Peyer's patch (tissue), 4 donors: ENCODE results near the gene BFSP2. TPM values are rescaled to one million over a fixed set of nuclear protein-coding genes. Genes with fewer than 3 reads are reported as not detected.
A peak's percentile ranks its signal among the peaks of the same experiment; 100 is the strongest.
"Not testable (repeated sequence)": the region's sequence is repeated elsewhere in the genome, so short reads cannot be mapped to it uniquely, and the experiment has no call there.

Experiments used
- DNase-seq, 3 donors: peaks; one replicate each; pipeline ENCODE4 v3.0.0-alpha.2; 2017 to 2019
- H3K27ac ChIP-seq, 4 donors: fragments of 200-600 bp; sonication (generic); one replicate each; pipeline ENCODE4 v1.5.1; 2016 to 2019
- H3K27me3 ChIP-seq, 2 donors: fragments of 200-600 bp; sonication (generic); one replicate each; pipeline ENCODE4 v1.5.1; 2019
- H3K36me3 ChIP-seq, 3 donors: fragments of 200-600 bp; sonication (generic); one replicate each; pipeline ENCODE4 v1.5.1; 2016 to 2019
- H3K4me1 ChIP-seq, 4 donors: fragments of 200-600 bp; sonication (generic); one replicate each; pipeline ENCODE4 v1.5.1; 2016 to 2019
- H3K4me3 ChIP-seq, 4 donors: fragments of 200-600 bp; sonication (generic); 1 replicate in 3 of 4; 2 replicates in 1 of 4; pipeline ENCODE4 v1.5.1; 2016 to 2019; ENCODE audit warnings: mild to moderate bottlenecking in 1 of 4
- H3K9me3 ChIP-seq, 4 donors: fragments of 200-600 bp; sonication (generic); one replicate each; pipeline ENCODE4 v1.5.1; 2016 to 2019; ENCODE audit warnings: mild to moderate bottlenecking in 1 of 4
- CTCF ChIP-seq, 6 experiments: fragments of 450-650 bp in 4 of 6; fragments of 200-600 bp in 2 of 6; sonication (generic) in 1 of 6; IDR thresholded peaks; one replicate each; pipeline ENCODE4 v1.5.1; 2017 to 2019; ENCODE audit warnings: antibody characterized with exemption in 6 of 6, mild to moderate bottlenecking in 3 of 6, moderate library complexity in 1 of 6
- POLR2A ChIP-seq, 2 donors: fragments of 450-650 bp; IDR thresholded peaks; one replicate each; pipeline ENCODE4 v1.5.1; 2017; ENCODE audit warnings: antibody characterized with exemption in 2 of 2, mild to moderate bottlenecking in 2 of 2, moderate library complexity in 2 of 2
- total RNA-seq, 4 donors: library from RNA; depleted of rRNA; stranded (reverse); fragments of >200 nt; gene quantifications; one replicate each; pipeline ENCODE4 v1.1.0, GENCODE V29; 2016

BFSP2 gene
- total RNA-seq, 4 donors from 2014 or later: not detected

GRCh38 chr3:133479401-133479800 lies 79.5 kb downstream of the BFSP2 start:
- Histone ChIP-seq H3K9me3 (no peaks in the 10 kb centered on the region), H3K4me3 (no peak overlapping the region), H3K27ac (no peak overlapping the region), H3K36me3 (no peaks in the 10 kb centered on the region), H3K4me1 (peaks cover 0 to 38% (median 8%) of the 10 kb centered on the region in 4 donors), H3K27me3 (no peaks in the 10 kb centered on the region)
- no peak for DNase-seq
- TF ChIP-seq CTCF (IDR thresholded peaks at IDR 0.05) (no peak), POLR2A (IDR thresholded peaks at IDR 0.05) (no peak)

- Histone ChIP-seq H3K36me3 (no peaks in the 10 kb centered on the region), H3K4me1 (peaks cover 0 to 31% (median 8%) of the 10 kb centered on the region in 4 donors), H3K27me3 (no peaks in the 10 kb centered on the region), H3K9me3 (no peaks in the 10 kb centered on the region), H3K4me3 (no peak overlapping the region), H3K27ac (no peak overlapping the region)
- TF ChIP-seq CTCF (IDR thresholded peaks at IDR 0.05): no peak
- TF ChIP-seq POLR2A (IDR thresholded peaks at IDR 0.05): no peak
- DNase-seq: no peak
Observed at GRCh38 chr3:133479895-133480669, 80.2 kb downstream of the BFSP2 start.

- not testable (repeated sequence) for H3K27ac ChIP-seq
Observed at GRCh38 chr3:133482474-133482873, 82.6 kb downstream of the BFSP2 start.

GRCh38 chr3:133486658-133487057 lies 86.8 kb downstream of the BFSP2 start:
- TF ChIP-seq CTCF (IDR thresholded peaks at IDR 0.05) (no peak), POLR2A (IDR thresholded peaks at IDR 0.05) (no peak)
- no peak for DNase-seq
- Histone ChIP-seq H3K9me3 (no peaks in the 10 kb centered on the region), H3K36me3 (no peaks in the 10 kb centered on the region), H3K4me3 (no peak overlapping the region), H3K27me3 (no peaks in the 10 kb centered on the region), H3K4me1 (peaks cover 0 to 8% (median 4%) of the 10 kb centered on the region in 4 donors), H3K27ac (no peak overlapping the region)

More at GRCh38 chr3:133482474-133482873, 82.6 kb downstream of the BFSP2 start:
- H3K4me1 ChIP-seq: peaks cover 0 to 13% (median 2%) of the 10 kb centered on the region in 4 donors
- H3K9me3 ChIP-seq, DNase-seq, H3K4me3 ChIP-seq, H3K36me3 ChIP-seq, H3K27me3 ChIP-seq: not testable (repeated sequence)

GRCh38 chr3:133487204-133487603 lies 87.3 kb downstream of the BFSP2 start:
- H3K27me3 ChIP-seq: no peaks in the 10 kb centered on the region
- no peak for DNase-seq
- TF ChIP-seq POLR2A (IDR thresholded peaks at IDR 0.05) (no peak), CTCF (IDR thresholded peaks at IDR 0.05) (no peak)
- no peaks in the 10 kb centered on the region for H3K36me3 ChIP-seq
- peaks cover 0 to 14% (median 6%) of the 10 kb centered on the region in 4 donors for H3K4me1 ChIP-seq
- no peak overlapping the region for H3K27ac ChIP-seq
- no peaks in the 10 kb centered on the region for H3K9me3 ChIP-seq
- no peak overlapping the region for H3K4me3 ChIP-seq

- peaks cover 0 to 18% (median 7%) of the 10 kb centered on the region in 4 donors for H3K4me1 ChIP-seq
- peak in 1 of 3 donors; percentile 74 for DNase-seq
- no peak overlapping the region for H3K4me3 ChIP-seq
- no peaks in the 10 kb centered on the region for H3K9me3 ChIP-seq
- TF ChIP-seq CTCF (IDR thresholded peaks at IDR 0.05) (peak; percentile 44 to 64 (median 56)), POLR2A (IDR thresholded peaks at IDR 0.05) (no peak)
- H3K27me3 ChIP-seq: no peaks in the 10 kb centered on the region
- H3K27ac ChIP-seq: no peak overlapping the region
- no peaks in the 10 kb centered on the region for H3K36me3 ChIP-seq
Observed at GRCh38 chr3:133487920-133488540, 88.2 kb downstream of the BFSP2 start.
